K562 (cell line): ENCODE data around the gene NCCRP1.

Experiments
- TF ChIP-seq, protein P1 (sequence below), 3 experiments: IDR thresholded peaks in 2 of 3; conservative IDR thresholded peaks in 1 of 3; 2 replicates each; pipeline ENCODE4 v1.5.1; 2011 to 2012; ENCODE audit warnings: low read length in 3 of 3, mild to moderate bottlenecking in 3 of 3, control low read depth in 2 of 3, improper control_type of control experiment in 1 of 3, inconsistent platforms in 1 of 3, low read depth in 1 of 3, mixed read lengths in 1 of 3, moderate library complexity in 1 of 3; ENCODE audit not compliant: insufficient read depth in 2 of 3
- TF ChIP-seq, protein P2 (sequence below): fragments of 250-450 bp; sonication (Bioruptor Pico); IDR thresholded peaks from 2 replicates; pipeline ENCODE4 v1.8.0; 2022; ENCODE audit warnings: moderate library complexity, mild to moderate bottlenecking, inconsistent platforms

DNA sequence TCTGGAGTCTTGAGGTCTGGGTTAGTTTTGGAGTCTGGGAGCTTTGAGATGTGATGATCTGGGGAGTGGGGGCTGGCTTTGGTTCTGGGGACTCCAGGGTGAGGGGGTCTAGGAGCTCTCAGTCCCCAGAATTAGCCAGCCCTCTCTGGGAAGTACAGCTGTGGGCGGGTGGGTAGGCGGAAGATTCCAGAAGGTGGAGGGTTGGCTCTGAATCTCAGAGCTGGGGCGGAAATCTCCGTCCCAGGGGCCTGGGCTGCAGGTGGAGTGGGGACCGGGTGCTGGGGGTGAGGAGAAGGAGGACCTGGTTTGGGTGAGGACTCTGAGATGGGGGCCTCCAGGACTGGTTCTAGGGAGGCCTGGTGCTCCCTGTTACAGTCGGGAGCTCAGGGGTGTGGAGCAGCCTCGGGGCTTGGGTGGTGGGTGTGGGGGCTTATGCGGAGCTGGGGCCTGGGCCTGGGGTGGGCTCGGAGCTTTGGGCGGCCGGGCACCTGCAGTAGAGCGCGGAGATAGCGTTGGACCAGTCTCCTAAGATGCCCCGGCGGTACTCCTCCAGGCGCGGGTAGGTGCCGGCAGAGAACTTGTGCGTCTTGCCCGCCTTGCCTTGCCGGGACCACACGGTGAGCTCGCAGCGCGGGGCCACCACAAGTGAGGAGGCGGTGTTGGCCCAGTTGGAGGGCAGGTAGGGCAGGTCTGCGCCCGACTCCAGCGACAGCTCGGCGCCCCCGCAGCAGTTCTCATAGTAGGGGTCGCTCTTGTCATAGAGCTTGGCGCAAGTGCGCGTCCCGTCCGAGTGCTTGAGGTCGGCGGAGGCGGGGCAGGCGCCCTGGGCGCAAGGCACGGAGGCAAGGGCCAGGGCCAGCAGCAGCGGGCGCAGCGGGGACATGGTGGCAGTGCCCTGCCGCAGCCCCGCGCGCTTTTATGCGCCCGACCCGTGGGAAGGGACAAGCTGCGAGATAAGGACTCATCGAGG, 6.9 kb downstream of the NCCRP1 start, which contains the start of gene SYCN:
- TF ChIP-seq, protein P1, sequence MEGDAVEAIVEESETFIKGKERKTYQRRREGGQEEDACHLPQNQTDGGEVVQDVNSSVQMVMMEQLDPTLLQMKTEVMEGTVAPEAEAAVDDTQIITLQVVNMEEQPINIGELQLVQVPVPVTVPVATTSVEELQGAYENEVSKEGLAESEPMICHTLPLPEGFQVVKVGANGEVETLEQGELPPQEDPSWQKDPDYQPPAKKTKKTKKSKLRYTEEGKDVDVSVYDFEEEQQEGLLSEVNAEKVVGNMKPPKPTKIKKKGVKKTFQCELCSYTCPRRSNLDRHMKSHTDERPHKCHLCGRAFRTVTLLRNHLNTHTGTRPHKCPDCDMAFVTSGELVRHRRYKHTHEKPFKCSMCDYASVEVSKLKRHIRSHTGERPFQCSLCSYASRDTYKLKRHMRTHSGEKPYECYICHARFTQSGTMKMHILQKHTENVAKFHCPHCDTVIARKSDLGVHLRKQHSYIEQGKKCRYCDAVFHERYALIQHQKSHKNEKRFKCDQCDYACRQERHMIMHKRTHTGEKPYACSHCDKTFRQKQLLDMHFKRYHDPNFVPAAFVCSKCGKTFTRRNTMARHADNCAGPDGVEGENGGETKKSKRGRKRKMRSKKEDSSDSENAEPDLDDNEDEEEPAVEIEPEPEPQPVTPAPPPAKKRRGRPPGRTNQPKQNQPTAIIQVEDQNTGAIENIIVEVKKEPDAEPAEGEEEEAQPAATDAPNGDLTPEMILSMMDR (IDR thresholded peaks at IDR 0.05 in 2 of 3, conservative IDR thresholded peaks at IDR 0.05 in 1 of 3; ENCODE audit: insufficient read depth in 2 of 3, low read depth in 1 of 3, low read length in 3 of 3), result no peak
- TF ChIP-seq, protein P2, sequence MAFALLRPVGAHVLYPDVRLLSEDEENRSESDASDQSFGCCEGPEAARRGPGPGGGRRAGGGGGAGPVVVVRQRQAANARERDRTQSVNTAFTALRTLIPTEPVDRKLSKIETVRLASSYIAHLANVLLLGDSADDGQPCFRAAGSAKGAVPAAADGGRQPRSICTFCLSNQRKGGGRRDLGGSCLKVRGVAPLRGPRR, result no peak
